Duodenal mucosa (tissue), 2 donors: ENCODE data around the gene MED22.

Experiments
- H3K27ac ChIP-seq: one replicate; pipeline ENCODE4 v1.7.0; 2013; ENCODE audit warnings: low read depth, low read length
- H3K27me3 ChIP-seq, 2 donors: one replicate each; pipeline ENCODE4 v1.7.0; 2013; ENCODE audit warnings: low read length in 2 of 2, control low read depth in 1 of 2; ENCODE audit not compliant: insufficient read depth in 2 of 2, control insufficient read depth in 1 of 2
- H3K36me3 ChIP-seq, 2 donors: one replicate each; pipeline ENCODE4 v1.7.0; 2013; ENCODE audit warnings: low read length in 2 of 2, control low read depth in 1 of 2; ENCODE audit not compliant: insufficient read depth in 2 of 2, control insufficient read depth in 1 of 2
- H3K4me1 ChIP-seq, 2 donors: one replicate each; pipeline ENCODE4 v1.7.0; 2013; ENCODE audit warnings: low read length in 2 of 2, control low read depth in 1 of 2; ENCODE audit not compliant: insufficient read depth in 2 of 2, control insufficient read depth in 1 of 2
- H3K4me3 ChIP-seq, 2 donors: one replicate each; pipeline ENCODE4 v1.7.0; 2013; ENCODE audit warnings: low read length in 2 of 2, low read depth in 1 of 2
- H3K9ac ChIP-seq, 2 donors: one replicate each; pipeline ENCODE4 v1.7.0; 2013; ENCODE audit warnings: low read length in 2 of 2, low read depth in 1 of 2
- H3K9me3 ChIP-seq, 2 donors: one replicate each; pipeline ENCODE4 v1.7.0; 2013; ENCODE audit warnings: low read length in 2 of 2, control low read depth in 1 of 2; ENCODE audit not compliant: control insufficient read depth in 1 of 2

MED22 gene

DNA sequence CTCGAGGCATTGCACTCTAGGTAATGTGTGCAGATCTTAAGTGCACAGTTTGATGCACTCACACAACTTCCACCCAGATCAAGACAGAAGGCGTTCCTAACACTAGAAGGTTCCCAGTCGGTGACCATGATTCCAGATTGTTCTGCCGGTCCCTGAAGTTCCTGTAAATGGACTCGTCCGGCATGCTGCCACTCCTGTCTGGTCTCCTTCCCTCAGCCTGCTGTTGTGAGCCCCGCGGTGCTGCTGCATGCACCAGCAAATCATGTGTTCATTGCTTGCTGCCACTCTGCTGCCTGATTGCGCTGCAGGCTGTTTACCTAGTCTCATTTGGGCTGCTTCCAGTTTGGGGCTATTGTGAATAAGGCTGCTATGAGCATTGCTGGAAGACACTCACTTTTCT lies 39.7 kb upstream of the MED22 start:
- H3K27ac ChIP-seq = no peak overlapping the region
- no peaks in the 10 kb centered on the region for H3K36me3 ChIP-seq
- H3K9me3 ChIP-seq = no peaks in the 10 kb centered on the region
- H3K4me3 ChIP-seq = no peak overlapping the region
- no peaks in the 10 kb centered on the region for H3K4me1 ChIP-seq
- no peak overlapping the region for H3K9ac ChIP-seq
- H3K27me3 ChIP-seq = no peaks in the 10 kb centered on the region

DNA sequence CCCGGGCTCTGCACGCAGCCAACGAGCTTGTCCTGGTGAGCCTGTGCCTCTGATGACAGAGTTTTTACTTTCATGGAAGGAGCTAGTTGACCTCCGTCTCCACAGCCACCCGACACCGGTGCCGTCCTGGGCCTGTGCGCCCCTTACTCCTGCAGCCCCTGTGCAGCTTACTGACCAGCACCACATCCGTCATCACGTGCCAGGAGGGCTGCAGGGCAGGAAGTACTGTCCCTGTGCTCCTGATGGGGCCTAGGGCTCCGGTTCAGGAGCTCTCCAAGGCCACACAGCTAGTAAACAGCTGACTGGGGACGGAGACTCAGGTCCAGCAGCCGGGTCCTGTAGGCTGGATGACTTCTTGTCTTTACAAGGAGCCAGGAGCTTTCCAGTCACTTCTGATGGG lies 38.4 kb upstream of the MED22 start:
- Histone ChIP-seq H3K27ac (no peak overlapping the region), H3K9ac (no peak overlapping the region), H3K4me3 (no peak overlapping the region), H3K27me3 (no peaks in the 10 kb centered on the region), H3K4me1 (no peaks in the 10 kb centered on the region), H3K9me3 (no peaks in the 10 kb centered on the region), H3K36me3 (no peaks in the 10 kb centered on the region)

DNA sequence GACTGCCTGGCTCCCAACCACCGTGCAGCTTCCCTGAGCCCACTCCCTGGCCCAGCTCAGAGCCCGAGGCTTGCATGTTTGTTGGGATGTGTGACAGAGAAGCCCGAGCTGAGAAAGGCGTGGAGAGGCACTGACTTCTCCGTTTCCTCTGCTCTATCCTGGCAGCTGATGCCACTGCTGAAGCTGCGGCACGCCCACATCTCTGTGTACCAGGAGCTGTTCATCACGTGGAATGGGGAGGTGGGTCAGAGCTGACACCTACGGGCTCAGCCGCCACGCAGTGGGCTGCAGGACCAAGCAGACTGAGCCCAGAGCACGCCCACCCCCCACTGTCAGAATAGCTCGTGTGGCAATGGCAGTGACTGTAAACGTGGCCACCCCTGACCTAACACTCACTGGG lies 37.5 kb upstream of the MED22 start:
- no peaks in the 10 kb centered on the region for H3K36me3 ChIP-seq
- no peaks in the 10 kb centered on the region for H3K4me1 ChIP-seq
- no peak overlapping the region for H3K27ac ChIP-seq
- H3K27me3 ChIP-seq = no peaks in the 10 kb centered on the region
- no peaks in the 10 kb centered on the region for H3K9me3 ChIP-seq
- H3K9ac ChIP-seq = no peak overlapping the region
- H3K4me3 ChIP-seq = no peak overlapping the region

DNA sequence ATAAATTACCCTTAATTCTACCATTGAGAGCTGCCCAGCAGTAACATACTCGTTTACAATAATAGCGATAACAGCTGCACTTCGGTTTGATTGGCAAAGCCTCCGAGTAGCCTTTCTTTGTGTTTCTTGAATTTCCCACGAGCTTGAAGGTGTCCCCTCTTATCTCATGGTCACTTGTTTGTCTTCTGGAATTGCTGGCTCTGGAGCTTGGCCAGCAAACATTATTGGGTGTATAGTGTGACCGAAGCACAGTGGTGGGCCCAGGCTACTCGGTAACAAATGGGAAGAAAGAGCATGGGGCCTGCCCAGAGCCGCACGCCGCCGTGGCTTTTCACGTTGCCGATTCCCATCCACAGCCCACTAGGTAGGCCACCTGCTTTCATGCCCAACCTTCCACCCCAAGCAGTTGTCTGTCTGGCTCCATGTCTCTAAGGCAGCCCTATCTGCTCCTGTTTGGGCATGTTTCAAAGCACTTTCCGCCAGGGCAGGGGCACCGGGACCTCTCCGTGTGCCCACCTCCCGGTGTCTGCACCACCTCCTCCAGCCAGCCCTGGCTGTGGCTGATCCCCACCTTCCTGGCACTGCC lies 36.9 kb upstream of the MED22 start:
- Histone ChIP-seq H3K4me1 (no peaks in the 10 kb centered on the region), H3K4me3 (no peak overlapping the region), H3K9ac (no peak overlapping the region), H3K27me3 (no peaks in the 10 kb centered on the region), H3K9me3 (no peaks in the 10 kb centered on the region), H3K27ac (no peak overlapping the region), H3K36me3 (no peaks in the 10 kb centered on the region)

DNA sequence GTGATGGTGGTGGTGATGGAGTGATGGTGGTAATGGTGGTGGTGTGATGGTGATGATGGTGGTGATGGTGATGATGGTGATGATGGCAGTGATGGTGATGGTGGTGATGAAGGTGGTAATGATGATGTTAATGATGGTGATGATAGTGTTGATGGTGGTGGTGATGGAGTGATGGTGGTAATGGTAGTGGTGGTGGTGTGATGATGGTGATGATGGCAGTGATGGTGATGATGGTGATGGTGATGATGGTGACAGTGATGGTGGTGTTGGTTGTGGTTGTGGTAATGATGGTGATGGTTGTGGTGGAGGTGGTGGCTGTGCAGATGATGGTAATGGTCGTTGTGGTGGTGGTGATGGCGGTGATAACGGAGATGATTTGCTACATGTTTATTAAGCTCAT lies 35.5 kb upstream of the MED22 start:
- H3K4me1 ChIP-seq = no peaks in the 10 kb centered on the region
- peak overlapping the region in 1 of 2 donors; percentile 13 for H3K9ac ChIP-seq
- no peak overlapping the region for H3K4me3 ChIP-seq
- H3K27me3 ChIP-seq = no peaks in the 10 kb centered on the region
- no peak overlapping the region for H3K27ac ChIP-seq
- no peaks in the 10 kb centered on the region for H3K9me3 ChIP-seq
- H3K36me3 ChIP-seq = no peaks in the 10 kb centered on the region

DNA sequence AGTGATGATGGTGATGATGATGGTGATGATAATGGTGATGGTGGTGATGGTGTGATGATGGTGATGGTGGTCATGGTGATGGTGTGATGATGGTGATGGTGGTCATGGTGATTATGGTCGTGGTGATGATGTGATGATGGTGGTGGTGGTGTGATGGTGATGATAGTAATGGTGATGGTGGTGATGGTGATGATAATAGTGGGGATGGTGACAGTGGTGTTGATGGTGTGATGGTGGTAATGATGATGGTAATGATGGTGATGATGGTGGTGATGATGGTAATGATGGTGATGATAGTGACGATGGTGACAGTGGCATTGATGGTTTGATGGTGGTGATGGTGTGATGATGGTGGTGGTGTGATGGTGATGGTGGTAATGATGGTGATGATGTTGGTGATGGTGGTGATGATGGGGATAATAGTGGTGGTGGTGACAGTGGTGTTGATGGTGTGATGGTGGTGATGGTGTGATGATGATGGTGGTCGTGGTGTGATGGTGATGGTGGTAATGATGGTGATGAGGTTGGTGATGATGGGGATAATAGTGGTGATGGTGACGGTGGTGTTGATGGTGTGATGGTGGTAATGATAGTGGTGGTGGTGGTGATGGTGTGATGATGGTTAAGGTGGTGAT lies 34.7 kb upstream of the MED22 start:
- no peaks in the 10 kb centered on the region for H3K4me1 ChIP-seq
- no peaks in the 10 kb centered on the region for H3K36me3 ChIP-seq
- no peak overlapping the region for H3K27ac ChIP-seq
- H3K4me3 ChIP-seq = no peak overlapping the region
- no peaks in the 10 kb centered on the region for H3K9me3 ChIP-seq
- no peaks in the 10 kb centered on the region for H3K27me3 ChIP-seq
- no peak overlapping the region for H3K9ac ChIP-seq

DNA sequence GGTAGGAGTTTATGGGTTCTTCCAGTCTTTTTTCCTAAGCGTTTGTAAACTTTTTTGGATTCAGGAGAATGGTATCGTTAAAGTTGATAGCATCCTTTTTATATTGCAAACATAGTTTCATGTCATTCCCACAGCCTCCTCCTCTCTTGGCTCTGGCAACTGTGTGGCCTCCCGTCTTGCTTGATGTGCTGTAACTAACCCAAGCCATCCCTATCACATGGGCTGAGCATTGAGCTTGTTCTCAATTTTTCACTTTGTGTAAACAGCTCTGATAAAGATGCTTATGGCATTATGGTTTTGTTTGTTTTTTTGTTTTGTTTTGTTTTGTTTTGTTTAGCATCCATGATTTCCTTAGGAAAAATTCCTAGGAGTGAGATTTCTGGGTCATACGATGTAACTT lies 32.8 kb upstream of the MED22 start:
- H3K9ac ChIP-seq = no peak overlapping the region

DNA sequence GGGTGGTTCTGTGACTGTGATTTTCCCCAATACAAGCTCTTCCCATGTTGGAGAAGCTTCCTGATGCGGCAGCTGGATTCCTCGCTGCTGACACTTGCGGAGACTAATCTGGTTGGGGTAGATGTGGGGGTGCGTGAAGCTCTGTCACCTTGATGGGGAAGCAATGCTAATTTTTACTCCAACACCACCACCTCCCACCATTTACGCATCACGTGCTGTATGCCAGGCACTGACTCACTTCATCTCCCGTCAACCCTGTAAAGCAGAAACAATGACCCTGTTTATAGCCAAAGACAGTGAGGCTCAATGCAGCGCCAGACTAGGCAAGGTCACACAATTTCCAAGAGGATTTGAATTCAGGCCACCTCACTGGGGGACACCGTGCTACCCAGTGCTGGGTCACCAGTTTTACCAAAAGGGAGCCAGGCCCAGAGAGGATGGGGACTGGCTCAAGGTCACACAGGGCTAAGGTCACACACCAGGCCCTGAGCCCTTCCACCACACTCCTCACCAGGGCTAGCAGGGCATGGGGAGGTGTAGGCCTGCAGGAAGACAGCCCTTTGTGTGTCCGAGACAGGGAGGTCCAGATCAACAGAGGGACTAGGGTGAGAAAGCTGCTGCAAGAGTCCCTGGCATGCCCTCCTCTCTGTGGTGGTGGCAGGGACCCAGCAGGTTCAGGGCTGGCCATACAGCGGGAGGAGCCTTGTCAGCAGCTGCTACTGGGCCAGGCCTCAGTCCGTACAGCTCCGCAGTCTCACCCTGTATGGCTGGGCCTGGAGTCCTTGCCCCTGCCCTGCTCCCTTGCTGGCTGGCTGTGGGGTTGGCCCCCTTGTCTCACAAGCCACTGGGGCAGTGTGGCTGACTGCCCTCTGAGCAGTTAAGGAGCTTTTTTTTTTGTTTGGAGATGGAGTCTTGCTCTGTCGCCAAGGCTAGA lies 31.5 kb upstream of the MED22 start:
- Histone ChIP-seq H3K9ac (no peak overlapping the region), H3K27ac (no peak overlapping the region), H3K4me3 (no peak overlapping the region)

More for the DNA sequence above, 32.8 kb upstream of the MED22 start:
- no peaks in the 10 kb centered on the region for H3K9me3 ChIP-seq
- no peaks in the 10 kb centered on the region for H3K36me3 ChIP-seq
- no peak overlapping the region for H3K27ac ChIP-seq
- peaks cover 0 to 5% of the 10 kb centered on the region in 2 donors for H3K4me1 ChIP-seq
- H3K27me3 ChIP-seq = no peaks in the 10 kb centered on the region
- no peak overlapping the region for H3K4me3 ChIP-seq

DNA sequence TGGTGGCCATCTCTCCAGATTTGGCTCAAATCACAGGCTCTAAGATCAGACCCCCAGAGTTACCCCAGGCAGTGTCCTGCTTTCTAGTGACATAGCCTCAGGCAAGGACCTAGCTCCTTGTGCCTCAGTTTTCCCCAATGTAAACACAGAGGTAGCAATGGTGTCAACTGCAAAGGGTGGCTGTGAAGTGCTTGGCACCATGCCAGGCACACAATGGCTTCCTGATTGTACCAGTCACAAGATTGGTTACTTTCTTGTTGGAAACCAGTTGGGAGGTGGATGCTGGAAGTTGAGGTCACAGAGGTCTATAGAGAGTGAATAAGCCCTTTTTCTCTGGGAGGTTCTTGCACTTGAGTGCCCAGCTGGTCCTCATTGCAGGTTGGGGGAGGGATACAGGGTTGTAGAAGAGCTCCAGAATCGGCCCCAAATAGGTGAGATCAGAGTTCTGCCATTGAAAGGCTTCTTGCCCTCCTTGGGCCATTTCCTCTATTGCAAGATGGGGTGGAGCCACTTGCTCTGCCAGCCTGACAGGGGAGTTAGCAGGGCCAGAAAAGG lies 30.6 kb upstream of the MED22 start:
- H3K9ac ChIP-seq = no peak overlapping the region
- no peak overlapping the region for H3K27ac ChIP-seq
- H3K9me3 ChIP-seq = no peaks in the 10 kb centered on the region
- H3K4me1 ChIP-seq = peaks cover 3 to 19% of the 10 kb centered on the region in 2 donors
- H3K4me3 ChIP-seq = no peak overlapping the region
- no peaks in the 10 kb centered on the region for H3K36me3 ChIP-seq
- H3K27me3 ChIP-seq = no peaks in the 10 kb centered on the region

More for the DNA sequence above, 31.5 kb upstream of the MED22 start:
- Histone ChIP-seq H3K9me3 (no peaks in the 10 kb centered on the region), H3K36me3 (no peaks in the 10 kb centered on the region), H3K4me1 (peaks cover 0 to 11% of the 10 kb centered on the region in 2 donors), H3K27me3 (no peaks in the 10 kb centered on the region)

DNA sequence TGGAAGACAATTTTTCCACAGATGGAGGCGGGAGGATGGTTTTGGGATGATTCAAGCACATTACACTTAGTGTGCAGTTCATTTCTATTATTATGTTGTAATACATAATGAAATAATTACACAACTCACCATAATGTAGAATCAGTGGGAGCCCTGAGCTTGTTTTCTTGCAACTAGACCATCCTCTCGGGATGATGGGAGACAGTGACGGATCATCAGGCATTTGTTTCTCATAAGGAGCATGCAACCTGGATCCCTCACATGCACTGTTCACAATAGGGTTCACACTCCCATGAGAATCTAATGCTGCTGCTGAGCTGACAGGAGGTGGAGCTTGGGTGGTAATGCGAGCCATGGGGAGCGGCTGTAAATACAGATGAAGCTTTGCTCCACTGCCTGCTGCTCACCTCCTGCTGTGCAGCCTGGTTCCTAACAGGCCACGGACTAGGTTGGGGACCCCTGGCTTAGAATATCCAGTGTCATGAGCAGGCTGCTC lies 29.8 kb upstream of the MED22 start:
- H3K9me3 ChIP-seq = no peaks in the 10 kb centered on the region
- H3K36me3 ChIP-seq = peaks cover under 1 to 7% of the 10 kb centered on the region in 2 donors
- no peaks in the 10 kb centered on the region for H3K27me3 ChIP-seq
- H3K9ac ChIP-seq = no peak overlapping the region
- H3K27ac ChIP-seq = no peak overlapping the region
- H3K4me3 ChIP-seq = no peak overlapping the region
- H3K4me1 ChIP-seq = peaks cover 8 to 27% of the 10 kb centered on the region in 2 donors
